ENCODE data around the gene ROM1.
"Not testable (repeated sequence)": the region's sequence is repeated elsewhere in the genome, so short reads cannot be mapped to it uniquely, and the experiment has no call there.

ROM1 gene

GRCh38 chr11:62645946-62646824, 33.1 kb downstream of the ROM1 start, which contains the start of gene GANAB:
GANAB (minus strand) TSS chr11:62646613; CDS start chr11:62646599, 14 bp downstream.
- DNase-seq (ENCODE audit: low read depth, low spot score), result peak; percentile 97
- TF ChIP-seq YY1 (IDR thresholded peaks at IDR 0.05; ENCODE audit: insufficient read depth, insufficient read length), result peak; percentile 87
- no peak for TF ChIP-seq ZNF274 (IDR thresholded peaks at IDR 0.05; ENCODE audit: low read depth, low read length)
- Histone ChIP-seq H3K27me3 (ENCODE audit: insufficient read depth, insufficient read length) (no peaks in the 10 kb centered on the region), H3K4me1 (ENCODE audit: insufficient read depth, insufficient read length) (peaks cover 6% of the 10 kb centered on the region), H3K36me3 (ENCODE audit: insufficient read depth, insufficient read length, low read length) (peaks cover 62% of the 10 kb centered on the region), H3K4me3 (ENCODE audit: insufficient read length, low read depth) (peak within 1 kb of the TSS; percentile 93), H3K9ac (ENCODE audit: insufficient read length, low read depth) (peak within 1 kb of the TSS; percentile 98), H3K9me3 (ENCODE audit: insufficient read depth, low read length) (no peaks in the 10 kb centered on the region)

GRCh38 chr11:62646825-62647608, 34.0 kb downstream of the ROM1 start:
- H3K36me3 ChIP-seq (ENCODE audit: insufficient read depth, insufficient read length, low read length), result peaks cover 66% of the 10 kb centered on the region
- H3K4me3 ChIP-seq (ENCODE audit: insufficient read length, low read depth), result no peak overlapping the region

GRCh38 chr11:62647609-62648005, 34.5 kb downstream of the ROM1 start:
- Histone ChIP-seq H3K4me3 (ENCODE audit: insufficient read length, low read depth) (no peak overlapping the region), H3K36me3 (ENCODE audit: insufficient read depth, insufficient read length, low read length) (peaks cover 63% of the 10 kb centered on the region), H3K9ac (ENCODE audit: insufficient read length, low read depth) (peak overlapping the region; percentile 50), H3K27me3 (ENCODE audit: insufficient read depth, insufficient read length) (no peaks in the 10 kb centered on the region), H3K4me1 (ENCODE audit: insufficient read depth, insufficient read length) (peaks cover 6% of the 10 kb centered on the region), H3K9me3 (ENCODE audit: insufficient read depth, low read length) (no peaks in the 10 kb centered on the region)
- DNase-seq (ENCODE audit: low read depth, low spot score), result no peak
- TF ChIP-seq YY1 (IDR thresholded peaks at IDR 0.05; ENCODE audit: insufficient read depth, insufficient read length) (no peak), SUZ12 (IDR thresholded peaks at IDR 0.05; ENCODE audit: extremely low read depth, insufficient read depth, insufficient read length) (no peak), ZNF274 (IDR thresholded peaks at IDR 0.05; ENCODE audit: low read depth, low read length) (no peak)

More at GRCh38 chr11:62646825-62647608, 34.0 kb downstream of the ROM1 start:
- TF ChIP-seq YY1 (IDR thresholded peaks at IDR 0.05; ENCODE audit: insufficient read depth, insufficient read length) (no peak), ZNF274 (IDR thresholded peaks at IDR 0.05; ENCODE audit: low read depth, low read length) (no peak), SUZ12 (IDR thresholded peaks at IDR 0.05; ENCODE audit: extremely low read depth, insufficient read depth, insufficient read length) (no peak)
- DNase-seq (ENCODE audit: low read depth, low spot score), result no peak
- Histone ChIP-seq H3K4me1 (ENCODE audit: insufficient read depth, insufficient read length) (peaks cover 6% of the 10 kb centered on the region), H3K9me3 (ENCODE audit: insufficient read depth, low read length) (no peaks in the 10 kb centered on the region), H3K27me3 (ENCODE audit: insufficient read depth, insufficient read length) (no peaks in the 10 kb centered on the region), H3K9ac (ENCODE audit: insufficient read length, low read depth) (peak overlapping the region; percentile 65)

- no peak overlapping the region for H3K9ac ChIP-seq (ENCODE audit: insufficient read length, low read depth)
- DNase-seq (ENCODE audit: low read depth, low spot score), result no peak
- no peaks in the 10 kb centered on the region for H3K27me3 ChIP-seq (ENCODE audit: insufficient read depth, insufficient read length)
- H3K4me3 ChIP-seq (ENCODE audit: insufficient read length, low read depth), result no peak overlapping the region
- H3K4me1 ChIP-seq (ENCODE audit: insufficient read depth, insufficient read length), result peaks cover 6% of the 10 kb centered on the region
- H3K9me3 ChIP-seq (ENCODE audit: insufficient read depth, low read length), result no peaks in the 10 kb centered on the region
- peaks cover 56% of the 10 kb centered on the region for H3K36me3 ChIP-seq (ENCODE audit: insufficient read depth, insufficient read length, low read length)
- TF ChIP-seq YY1 (IDR thresholded peaks at IDR 0.05; ENCODE audit: insufficient read depth, insufficient read length) (no peak), SUZ12 (IDR thresholded peaks at IDR 0.05; ENCODE audit: extremely low read depth, insufficient read depth, insufficient read length) (no peak), ZNF274 (IDR thresholded peaks at IDR 0.05; ENCODE audit: low read depth, low read length) (no peak)
Observed at GRCh38 chr11:62648185-62648966, 35.3 kb downstream of the ROM1 start.

- Histone ChIP-seq H3K9ac (ENCODE audit: insufficient read length, low read depth) (peak overlapping the region; percentile 8), H3K4me3 (ENCODE audit: insufficient read length, low read depth) (no peak overlapping the region), H3K36me3 (ENCODE audit: insufficient read depth, insufficient read length, low read length) (peaks cover 50% of the 10 kb centered on the region), H3K4me1 (ENCODE audit: insufficient read depth, insufficient read length) (peaks cover 6% of the 10 kb centered on the region), H3K27me3 (ENCODE audit: insufficient read depth, insufficient read length) (no peaks in the 10 kb centered on the region), H3K9me3 (ENCODE audit: insufficient read depth, low read length) (no peaks in the 10 kb centered on the region)
- TF ChIP-seq ZNF274 (IDR thresholded peaks at IDR 0.05; ENCODE audit: low read depth, low read length), result no peak
- TF ChIP-seq YY1 (IDR thresholded peaks at IDR 0.05; ENCODE audit: insufficient read depth, insufficient read length), result no peak
- no peak for TF ChIP-seq SUZ12 (IDR thresholded peaks at IDR 0.05; ENCODE audit: extremely low read depth, insufficient read depth, insufficient read length)
- no peak for DNase-seq (ENCODE audit: low read depth, low spot score)
Observed at GRCh38 chr11:62648967-62649364, 35.9 kb downstream of the ROM1 start.

GRCh38 chr11:62649486-62649885, 36.4 kb downstream of the ROM1 start:
- TF ChIP-seq ZNF274 (IDR thresholded peaks at IDR 0.05; ENCODE audit: low read depth, low read length), result no peak
- TF ChIP-seq YY1 (IDR thresholded peaks at IDR 0.05; ENCODE audit: insufficient read depth, insufficient read length), result no peak
- no peak for TF ChIP-seq SUZ12 (IDR thresholded peaks at IDR 0.05; ENCODE audit: extremely low read depth, insufficient read depth, insufficient read length)
- Histone ChIP-seq H3K9me3 (ENCODE audit: insufficient read depth, low read length) (no peaks in the 10 kb centered on the region), H3K4me1 (ENCODE audit: insufficient read depth, insufficient read length) (peaks cover 6% of the 10 kb centered on the region), H3K4me3 (ENCODE audit: insufficient read length, low read depth) (no peak overlapping the region), H3K9ac (ENCODE audit: insufficient read length, low read depth) (peak overlapping the region; percentile 8), H3K27me3 (ENCODE audit: insufficient read depth, insufficient read length) (no peaks in the 10 kb centered on the region), H3K36me3 (ENCODE audit: insufficient read depth, insufficient read length, low read length) (peaks cover 45% of the 10 kb centered on the region)
- no peak for DNase-seq (ENCODE audit: low read depth, low spot score)

GRCh38 chr11:62650283-62650682, 37.2 kb downstream of the ROM1 start:
- H3K4me1 ChIP-seq (ENCODE audit: insufficient read depth, insufficient read length); H3K4me3 ChIP-seq (ENCODE audit: insufficient read length, low read depth); DNase-seq (ENCODE audit: low read depth, low spot score); H3K27me3 ChIP-seq (ENCODE audit: insufficient read depth, insufficient read length); H3K9me3 ChIP-seq (ENCODE audit: insufficient read depth, low read length); H3K9ac ChIP-seq (ENCODE audit: insufficient read length, low read depth): not testable (repeated sequence)
- peaks cover 39% of the 10 kb centered on the region for H3K36me3 ChIP-seq (ENCODE audit: insufficient read depth, insufficient read length, low read length)

All from NT2/D1 (cell line).